Measurements from ENCODE around the gene ELAVL3.
"Not testable (repeated sequence)": the region's sequence is repeated elsewhere in the genome, so short reads cannot be mapped to it uniquely, and the experiment has no call there.

Gene ELAVL3

GRCh38 chr19:11458236-11458900, 22.5 kb downstream of the ELAVL3 start:
- no peak for FAIRE-seq

- no peak for FAIRE-seq
Observed at GRCh38 chr19:11457831-11458230, 23.0 kb downstream of the ELAVL3 start.

GRCh38 chr19:11457115-11457514, 23.7 kb downstream of the ELAVL3 start:
- no peak for FAIRE-seq

GRCh38 chr19:11456659-11457058, 24.2 kb downstream of the ELAVL3 start:
- no peak for FAIRE-seq

GRCh38 chr19:11455233-11455554, 25.7 kb downstream of the ELAVL3 start:
- FAIRE-seq: not testable (repeated sequence)

GRCh38 chr19:11453468-11454341, 27.1 kb downstream of the ELAVL3 start:
- FAIRE-seq: no peak

GRCh38 chr19:11452620-11453310, 28.1 kb downstream of the ELAVL3 start:
- FAIRE-seq: no peak

- no peak for FAIRE-seq
Observed at GRCh38 chr19:11451871-11452619, 28.8 kb downstream of the ELAVL3 start.

GRCh38 chr19:11451327-11451870, 29.4 kb downstream of the ELAVL3 start:
- no peak for FAIRE-seq

GRCh38 chr19:11450570-11451326, 30.1 kb downstream of the ELAVL3 start:
- no peak for FAIRE-seq

GRCh38 chr19:11448923-11449554, 31.8 kb downstream of the ELAVL3 start:
- no peak for FAIRE-seq

- no peak for FAIRE-seq
Observed at GRCh38 chr19:11448410-11448809, 32.4 kb downstream of the ELAVL3 start.

- no peak for FAIRE-seq
Observed at GRCh38 chr19:11447347-11448262, 33.2 kb downstream of the ELAVL3 start.

- FAIRE-seq: no peak
Observed at GRCh38 chr19:11446652-11447301, 34.1 kb downstream of the ELAVL3 start.

- no peak for FAIRE-seq
Observed at GRCh38 chr19:11446271-11446651, 34.6 kb downstream of the ELAVL3 start.

GRCh38 chr19:11445141-11445540, 35.7 kb downstream of the ELAVL3 start:
- no peak for FAIRE-seq

- no peak for FAIRE-seq
Observed at GRCh38 chr19:11444059-11444458, 36.8 kb downstream of the ELAVL3 start.

- FAIRE-seq: no peak
Observed at GRCh38 chr19:11437955-11438354, 42.9 kb downstream of the ELAVL3 start.

- no peak for FAIRE-seq
Observed at GRCh38 chr19:11435833-11436313, 45.0 kb downstream of the ELAVL3 start.

All from A204.1 (cell line).